ENCODE measurements around the gene ABCB8. TPM values are rescaled to one million over a fixed set of nuclear protein-coding genes. Genes with fewer than 3 reads are reported as not detected.

ABCB8 gene
- total RNA-seq = 10 to 100 TPM; 48.1 to 48.3 TPM

GRCh38 chr7:151028131-151028947 lies at the start of gene ABCB8:
TSS of gene ABCB8 (plus strand) at chr7:151028450. CDS start at chr7:151028516, 66 bp downstream.
- H3K4me3 Mint-ChIP-seq = peak within 1 kb of the TSS; percentile 86
- DNase-seq = peak; percentile 94
- POLR2A ChIA-PET = interaction anchor here (0.6 to 1.7 kb wide), 16 partner anchors 10 to 273 kb away, joined by 3 to 26 read pairs (median 5); partner anchors contain the start of genes ABCF2, FASTK, SLC4A2 and TMUB1
- peak; percentile 97 for ATAC-seq (ENCODE audit: low read depth)
- H3K9me3 Mint-ChIP-seq = no peaks in the 10 kb centered on the region
- peak within 1 kb of the TSS; percentile 92 for H3K27ac Mint-ChIP-seq
- H3K27me3 Mint-ChIP-seq = no peaks in the 10 kb centered on the region
- H3K4me1 Mint-ChIP-seq = peaks cover 15% of the 10 kb centered on the region
- H3K36me3 Mint-ChIP-seq = peaks cover 2% of the 10 kb centered on the region

- Mint-ChIP-seq H3K9me3 (no peaks in the 10 kb centered on the region), H3K4me1 (peaks cover 12% of the 10 kb centered on the region), H3K27ac (no peak overlapping the region), H3K4me3 (no peak overlapping the region), H3K27me3 (peaks cover 76% of the 10 kb centered on the region), H3K36me3 (peaks cover 1% of the 10 kb centered on the region)
- no peak for DNase-seq
- ATAC-seq (ENCODE audit: low read depth) = no peak
- POLR2A ChIA-PET = interaction anchor here (1.4 kb wide), 1 partner anchor 9 kb away, joined by 4 read pairs; no protein-coding TSS in a partner anchor
Measured at GRCh38 chr7:150979713-150980390, 48.4 kb upstream of the ABCB8 start.

GRCh38 chr7:150980663-150981062 lies 47.6 kb upstream of the ABCB8 start:
- POLR2A ChIA-PET = interaction anchor here (1.4 kb wide), 1 partner anchor 10 kb away, joined by 4 read pairs; no protein-coding TSS in a partner anchor
- Mint-ChIP-seq H3K36me3 (peaks cover 1% of the 10 kb centered on the region), H3K4me1 (peaks cover 8% of the 10 kb centered on the region), H3K27me3 (peaks cover 79% of the 10 kb centered on the region), H3K4me3 (no peak overlapping the region), H3K9me3 (no peaks in the 10 kb centered on the region), H3K27ac (no peak overlapping the region)
- ATAC-seq (ENCODE audit: low read depth) = no peak
- DNase-seq = no peak

GRCh38 chr7:150981644-150982043 lies 46.6 kb upstream of the ABCB8 start:
- peaks cover 76% of the 10 kb centered on the region for H3K27me3 Mint-ChIP-seq
- no peak for ATAC-seq (ENCODE audit: low read depth)
- H3K27ac Mint-ChIP-seq = no peak overlapping the region

GRCh38 chr7:150982351-150982750 lies 45.9 kb upstream of the ABCB8 start:
- no peak for ATAC-seq (ENCODE audit: low read depth)
- Mint-ChIP-seq H3K4me3 (no peak overlapping the region), H3K27me3 (peaks cover 75% of the 10 kb centered on the region), H3K4me1 (peaks cover 9% of the 10 kb centered on the region), H3K9me3 (no peaks in the 10 kb centered on the region), H3K36me3 (peaks cover 1% of the 10 kb centered on the region), H3K27ac (no peak overlapping the region)
- POLR2A ChIA-PET = no interaction called here
- no peak for DNase-seq

More at GRCh38 chr7:150981644-150982043, 46.6 kb upstream of the ABCB8 start:
- POLR2A ChIA-PET = no interaction called here
- H3K4me1 Mint-ChIP-seq = peaks cover 12% of the 10 kb centered on the region
- H3K36me3 Mint-ChIP-seq = peaks cover 1% of the 10 kb centered on the region
- no peak overlapping the region for H3K4me3 Mint-ChIP-seq
- no peaks in the 10 kb centered on the region for H3K9me3 Mint-ChIP-seq
- no peak for DNase-seq

GRCh38 chr7:150983893-150984368 lies 44.3 kb upstream of the ABCB8 start:
- POLR2A ChIA-PET = no interaction called here
- Mint-ChIP-seq H3K4me3 (no peak overlapping the region), H3K27me3 (peaks cover 73% of the 10 kb centered on the region), H3K9me3 (no peaks in the 10 kb centered on the region), H3K4me1 (peaks cover 13% of the 10 kb centered on the region), H3K27ac (no peak overlapping the region), H3K36me3 (no peaks in the 10 kb centered on the region)
- no peak for ATAC-seq (ENCODE audit: low read depth)
- DNase-seq = no peak

GRCh38 chr7:150986099-150986512 lies 42.1 kb upstream of the ABCB8 start:
- peaks cover 59% of the 10 kb centered on the region for H3K27me3 Mint-ChIP-seq
- no peak overlapping the region for H3K4me3 Mint-ChIP-seq
- no peak overlapping the region for H3K27ac Mint-ChIP-seq
- DNase-seq (no peak), ATAC-seq (ENCODE audit: low read depth) (peak; percentile 43)
- H3K9me3 Mint-ChIP-seq = peaks cover 11% of the 10 kb centered on the region
- peaks cover 13% of the 10 kb centered on the region for H3K4me1 Mint-ChIP-seq
- POLR2A ChIA-PET = interaction anchor here (1.0 to 1.1 kb wide), 2 partner anchors 23 to 33 kb away, joined by 3 to 4 read pairs; no protein-coding TSS in a partner anchor
- H3K36me3 Mint-ChIP-seq = no peaks in the 10 kb centered on the region

- Mint-ChIP-seq H3K9me3 (peaks cover 13% of the 10 kb centered on the region), H3K4me1 (peaks cover 13% of the 10 kb centered on the region), H3K27ac (no peak overlapping the region), H3K36me3 (no peaks in the 10 kb centered on the region), H3K4me3 (no peak overlapping the region), H3K27me3 (peaks cover 55% of the 10 kb centered on the region)
- POLR2A ChIA-PET = interaction anchor here (0.7 to 1.1 kb wide), 2 partner anchors 23 to 28 kb away, joined by 3 to 4 read pairs; no protein-coding TSS in a partner anchor
- DNase-seq = no peak
- ATAC-seq (ENCODE audit: low read depth) = no peak
Measured at GRCh38 chr7:150986556-150986955, 41.7 kb upstream of the ABCB8 start.

- peak; percentile 72 for ATAC-seq (ENCODE audit: low read depth)
- H3K36me3 Mint-ChIP-seq = peaks cover 1% of the 10 kb centered on the region
- no peak overlapping the region for H3K27ac Mint-ChIP-seq
- H3K9me3 Mint-ChIP-seq = peaks cover 13% of the 10 kb centered on the region
- DNase-seq = peak; percentile 79
- peak overlapping the region; percentile 66 for H3K4me3 Mint-ChIP-seq
- H3K4me1 Mint-ChIP-seq = peaks cover 14% of the 10 kb centered on the region
- H3K27me3 Mint-ChIP-seq = peaks cover 36% of the 10 kb centered on the region
- POLR2A ChIA-PET = interaction anchor here (1.1 kb wide), 1 partner anchor 27 kb away, joined by 5 read pairs; no protein-coding TSS in a partner anchor
Measured at GRCh38 chr7:150988230-150989226, 39.7 kb upstream of the ABCB8 start.

GRCh38 chr7:150989456-150989855 lies 38.8 kb upstream of the ABCB8 start:
- Mint-ChIP-seq H3K4me3 (no peak overlapping the region), H3K27ac (no peak overlapping the region), H3K4me1 (peaks cover 18% of the 10 kb centered on the region), H3K9me3 (peaks cover 13% of the 10 kb centered on the region), H3K36me3 (peaks cover 1% of the 10 kb centered on the region), H3K27me3 (peaks cover 27% of the 10 kb centered on the region)
- no peak for ATAC-seq (ENCODE audit: low read depth)
- POLR2A ChIA-PET = interaction anchor here (1.1 kb wide), 1 partner anchor 28 kb away, joined by 5 read pairs; no protein-coding TSS in a partner anchor
- no peak for DNase-seq

GRCh38 chr7:150990416-150991186 lies 37.6 kb upstream of the ABCB8 start, which contains the start of gene NOS3:
TSS of gene NOS3 (plus strand) at chr7:150991017. CDS start at chr7:150993804, 2,787 bp downstream.
- Mint-ChIP-seq H3K27ac (peak within 1 kb of the TSS; percentile 2), H3K4me3 (no peak within 1 kb of the TSS), H3K27me3 (peaks cover 26% of the 10 kb centered on the region), H3K9me3 (peaks cover 13% of the 10 kb centered on the region), H3K4me1 (peaks cover 21% of the 10 kb centered on the region), H3K36me3 (peaks cover 1% of the 10 kb centered on the region)
- ATAC-seq (ENCODE audit: low read depth) (no peak), DNase-seq (no peak)
- POLR2A ChIA-PET = interaction anchor here (0.9 kb wide), 1 partner anchor 17 kb away, joined by 3 read pairs; no protein-coding TSS in a partner anchor
